Left ventricle myocardium inferior (tissue), 1 donor: ENCODE data around the gene SLMAP. TPM values are rescaled to one million over a fixed set of nuclear protein-coding genes. Genes with fewer than 3 reads are reported as not detected.

Source experiments
- DNase-seq: peaks from one replicate; pipeline ENCODE4 v3.0.0-alpha.2; 2020
- H3K27ac ChIP-seq: fragments of 200-600 bp; replicated peaks from 2 replicates; pipeline ENCODE4 v1.8.0; 2021
- H3K27me3 ChIP-seq: fragments of 200-600 bp; 2 replicates; pipeline ENCODE4 v1.8.0; 2021; ENCODE audit warnings: low read depth
- H3K36me3 ChIP-seq: fragments of 200-600 bp; 2 replicates; pipeline ENCODE4 v1.8.0; 2021
- H3K4me1 ChIP-seq: fragments of 200-600 bp; 2 replicates; pipeline ENCODE4 v1.8.0; 2021
- H3K4me3 ChIP-seq: fragments of 200-600 bp; 2 replicates; pipeline ENCODE4 v1.8.0; 2021; ENCODE audit warnings: mild to moderate bottlenecking, moderate library complexity
- H3K9me3 ChIP-seq: fragments of 200-600 bp; replicated peaks from 2 replicates; pipeline ENCODE4 v1.8.0; 2021
- CTCF ChIP-seq: fragments of 200-600 bp; IDR thresholded peaks from 2 replicates; pipeline ENCODE4 v1.8.0; 2021; ENCODE audit warnings: antibody characterized with exemption, mild to moderate bottlenecking, borderline replicate concordance
- intact Hi-C: fragments of 100-400 bp; cut with micrococcal nuclease; formaldehyde crosslinking; loops from one replicate; pipeline ENCODE4 v1.11.0; 2022
- total RNA-seq: library from RNA; stranded (reverse); fragmentation: NEBNext Ultra II Directional; extraction: Animal tissue kit (Norgen Biotek cat#: 25700); gene quantifications from one replicate; pipeline ENCODE4 v1.2.1, GENCODE V29; 2021
- donor health status: DM: no; HTN: yes; CAD: no; lungs with severe emphysema.

The SLMAP gene
- total RNA-seq, 1 donor from 2014 or later, result 316 TPM

DNA sequence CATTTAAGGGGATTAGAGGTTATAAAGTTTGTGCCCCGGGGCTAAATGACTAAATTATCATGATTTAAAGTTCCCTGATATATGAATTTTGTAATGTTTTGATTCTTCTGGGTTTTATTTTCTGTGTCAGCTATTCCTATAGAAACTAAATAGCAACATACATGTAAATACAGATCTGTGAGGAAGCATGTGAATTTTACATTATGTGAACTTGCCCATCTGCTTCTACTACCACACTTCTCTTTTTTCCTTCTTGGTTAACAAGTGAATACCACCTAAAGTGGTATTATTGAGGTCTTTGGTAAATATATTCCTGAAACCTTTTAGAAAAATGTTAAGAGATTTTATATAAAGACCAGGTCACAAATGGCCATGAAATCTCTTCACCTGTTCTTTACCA lies 29.3 kb downstream of the SLMAP start:
- Histone ChIP-seq H3K9me3 (no peaks in the 10 kb centered on the region), H3K4me3 (no peak overlapping the region), H3K27me3 (no peaks in the 10 kb centered on the region), H3K27ac (no peak overlapping the region), H3K36me3 (no peaks in the 10 kb centered on the region), H3K4me1 (peaks cover 52% of the 10 kb centered on the region)
- intact Hi-C loops, result no loop called here
- no peak for DNase-seq
- no peak for TF ChIP-seq CTCF

DNA sequence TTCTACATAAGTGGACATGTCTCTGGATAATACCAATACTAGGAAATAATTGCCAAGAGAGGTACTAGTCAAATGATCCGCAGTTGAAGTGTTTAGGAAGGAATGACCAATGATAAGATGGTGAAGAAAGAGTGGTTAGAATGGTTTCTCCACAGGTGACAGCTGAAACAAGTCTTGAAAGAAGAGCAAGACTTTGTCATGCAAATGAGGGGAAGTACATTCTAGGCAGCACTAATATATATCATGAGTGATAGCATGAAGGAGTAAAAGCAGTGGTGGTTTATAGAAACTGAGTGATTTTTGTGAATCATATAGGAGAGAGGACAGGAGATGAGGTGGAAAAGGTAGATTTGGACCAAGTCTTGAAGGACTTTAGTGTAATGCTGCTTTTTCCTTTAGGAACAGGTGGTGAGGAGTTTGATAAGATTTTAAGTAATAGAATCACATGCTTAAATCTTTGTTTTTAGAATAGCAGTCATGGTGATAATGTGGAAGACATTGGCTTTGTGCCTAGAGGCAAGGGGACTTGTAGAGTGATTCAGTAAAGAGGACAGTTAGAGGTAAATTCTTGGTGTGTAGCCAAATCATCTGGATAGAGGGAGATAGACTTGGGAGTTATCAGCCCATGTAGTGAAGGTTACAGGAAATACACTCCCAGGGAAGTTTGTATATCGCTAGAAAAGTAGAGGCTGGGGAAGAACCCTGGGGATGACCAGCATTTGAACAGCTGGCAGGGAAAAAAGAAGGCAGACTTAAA lies 31.9 kb downstream of the SLMAP start:
- no peak overlapping the region for H3K27ac ChIP-seq
- H3K36me3 ChIP-seq, result no peaks in the 10 kb centered on the region
- no peak for TF ChIP-seq CTCF
- H3K4me3 ChIP-seq, result no peak overlapping the region
- H3K4me1 ChIP-seq, result peaks cover 48% of the 10 kb centered on the region
- no peaks in the 10 kb centered on the region for H3K27me3 ChIP-seq
- intact Hi-C loops, result no loop called here
- DNase-seq, result no peak
- no peaks in the 10 kb centered on the region for H3K9me3 ChIP-seq

GRCh38 chr3:57788624-57789018 lies 32.5 kb downstream of the SLMAP start:
- intact Hi-C loops, result no loop called here
- DNase-seq, result no peak
- no peaks in the 10 kb centered on the region for H3K36me3 ChIP-seq
- no peak overlapping the region for H3K4me3 ChIP-seq
- H3K27ac ChIP-seq, result no peak overlapping the region
- H3K9me3 ChIP-seq, result no peaks in the 10 kb centered on the region
- no peak for TF ChIP-seq CTCF
- no peaks in the 10 kb centered on the region for H3K27me3 ChIP-seq
- peaks cover 44% of the 10 kb centered on the region for H3K4me1 ChIP-seq

GRCh38 chr3:57791245-57791644 lies 35.1 kb downstream of the SLMAP start:
- DNase-seq, result no peak
- TF ChIP-seq CTCF, result no peak
- intact Hi-C loops, result no loop called here

DNA sequence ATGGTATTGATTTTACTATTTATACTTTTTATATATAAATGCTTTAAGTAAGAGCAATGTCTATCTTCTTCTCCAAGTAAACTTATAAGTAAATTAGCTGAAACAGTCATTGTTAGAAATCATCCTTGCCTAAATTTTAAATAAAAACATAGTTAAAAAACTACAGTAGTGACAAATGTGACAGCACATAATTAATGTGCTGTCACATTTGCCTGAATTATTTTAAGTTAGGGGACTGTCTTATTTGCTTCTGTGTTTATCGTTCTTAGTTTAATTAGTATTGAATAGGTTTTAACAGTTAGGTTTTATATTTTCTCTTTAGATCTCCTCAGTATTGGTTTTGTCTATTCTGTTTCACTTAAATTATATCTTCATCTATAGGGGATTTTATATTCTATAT lies 36.1 kb downstream of the SLMAP start:
- no peaks in the 10 kb centered on the region for H3K27me3 ChIP-seq
- H3K4me1 ChIP-seq, result peaks cover 56% of the 10 kb centered on the region
- no peak for DNase-seq
- intact Hi-C loops, result no loop called here
- H3K27ac ChIP-seq, result no peak overlapping the region
- H3K36me3 ChIP-seq, result no peaks in the 10 kb centered on the region
- H3K4me3 ChIP-seq, result no peak overlapping the region
- H3K9me3 ChIP-seq, result no peaks in the 10 kb centered on the region
- no peak for TF ChIP-seq CTCF

More at GRCh38 chr3:57791245-57791644, 35.1 kb downstream of the SLMAP start:
- no peaks in the 10 kb centered on the region for H3K27me3 ChIP-seq
- no peak overlapping the region for H3K27ac ChIP-seq
- no peaks in the 10 kb centered on the region for H3K9me3 ChIP-seq
- H3K36me3 ChIP-seq, result no peaks in the 10 kb centered on the region
- H3K4me3 ChIP-seq, result no peak overlapping the region
- peaks cover 48% of the 10 kb centered on the region for H3K4me1 ChIP-seq
